Measurements from ENCODE around the gene CHCHD3. TPM values are rescaled to one million over a fixed set of nuclear protein-coding genes. Genes with fewer than 3 reads are reported as not detected.

CHCHD3 gene
- total RNA-seq, 4 donors from 2014 or later, result 54.0 to 88.6 (median 61.3) TPM

DNA sequence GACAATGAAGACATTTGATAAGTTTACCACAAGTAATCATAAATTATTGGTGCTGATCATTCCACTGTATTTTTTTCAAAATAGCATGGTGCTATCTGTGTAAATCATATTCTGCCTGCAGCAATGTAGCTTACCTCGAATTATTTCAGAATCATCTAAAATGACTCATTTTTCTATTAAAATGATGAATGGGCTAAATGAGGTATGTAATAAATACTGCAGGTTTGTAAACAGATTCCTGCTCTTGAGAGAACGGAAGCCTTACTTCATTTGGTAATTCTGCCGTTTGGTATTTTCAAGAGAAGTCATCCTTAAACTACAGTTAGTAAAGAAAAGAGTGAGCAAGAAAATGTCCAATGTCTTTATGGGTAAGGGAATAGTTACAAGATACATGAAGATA, 115.9 kb downstream of the CHCHD3 start:
- ATAC-seq, result no peak
- H3K4me3 ChIP-seq, result no peak overlapping the region
- no peaks in the 10 kb centered on the region for H3K27me3 ChIP-seq
- H3K36me3 ChIP-seq, result no peaks in the 10 kb centered on the region
- no peak overlapping the region for H3K27ac ChIP-seq
- no peaks in the 10 kb centered on the region for H3K9me3 ChIP-seq
- TF ChIP-seq POLR2A (IDR thresholded peaks at IDR 0.05) (no peak), EP300 (IDR thresholded peaks at IDR 0.05) (no peak), POLR2AphosphoS5 (IDR thresholded peaks at IDR 0.05) (no peak)
- TF ChIP-seq, protein P1, sequence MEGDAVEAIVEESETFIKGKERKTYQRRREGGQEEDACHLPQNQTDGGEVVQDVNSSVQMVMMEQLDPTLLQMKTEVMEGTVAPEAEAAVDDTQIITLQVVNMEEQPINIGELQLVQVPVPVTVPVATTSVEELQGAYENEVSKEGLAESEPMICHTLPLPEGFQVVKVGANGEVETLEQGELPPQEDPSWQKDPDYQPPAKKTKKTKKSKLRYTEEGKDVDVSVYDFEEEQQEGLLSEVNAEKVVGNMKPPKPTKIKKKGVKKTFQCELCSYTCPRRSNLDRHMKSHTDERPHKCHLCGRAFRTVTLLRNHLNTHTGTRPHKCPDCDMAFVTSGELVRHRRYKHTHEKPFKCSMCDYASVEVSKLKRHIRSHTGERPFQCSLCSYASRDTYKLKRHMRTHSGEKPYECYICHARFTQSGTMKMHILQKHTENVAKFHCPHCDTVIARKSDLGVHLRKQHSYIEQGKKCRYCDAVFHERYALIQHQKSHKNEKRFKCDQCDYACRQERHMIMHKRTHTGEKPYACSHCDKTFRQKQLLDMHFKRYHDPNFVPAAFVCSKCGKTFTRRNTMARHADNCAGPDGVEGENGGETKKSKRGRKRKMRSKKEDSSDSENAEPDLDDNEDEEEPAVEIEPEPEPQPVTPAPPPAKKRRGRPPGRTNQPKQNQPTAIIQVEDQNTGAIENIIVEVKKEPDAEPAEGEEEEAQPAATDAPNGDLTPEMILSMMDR (IDR thresholded peaks at IDR 0.05), result no peak
- no peaks in the 10 kb centered on the region for H3K4me1 ChIP-seq
- 93 to 95% methylated on average over 3 of the region's 3 CpGs for WGBS, 2 donors (ENCODE audit: low coverage in 1 of 2)

DNA sequence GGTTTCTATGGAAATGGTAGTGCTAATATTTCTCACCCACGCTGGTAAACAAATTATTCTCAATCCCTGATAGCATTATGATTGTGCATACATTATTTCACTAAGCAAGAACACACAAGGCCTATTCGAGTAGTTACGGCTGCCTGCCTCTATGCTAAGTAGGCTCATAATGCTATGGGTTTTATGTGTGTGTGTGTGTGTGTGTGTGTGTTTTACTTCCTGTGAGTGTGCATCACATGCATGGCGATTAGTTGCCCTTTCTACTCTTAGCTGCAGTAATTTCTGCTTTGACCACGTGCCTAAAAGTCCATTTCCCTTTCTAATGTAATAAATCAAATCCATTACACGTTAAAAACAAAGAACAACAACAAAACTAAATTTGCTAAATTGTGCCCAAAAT, 117.0 kb downstream of the CHCHD3 start:
- H3K36me3 ChIP-seq, result no peaks in the 10 kb centered on the region
- no peaks in the 10 kb centered on the region for H3K27me3 ChIP-seq
- TF ChIP-seq POLR2AphosphoS5 (IDR thresholded peaks at IDR 0.05) (no peak), EP300 (IDR thresholded peaks at IDR 0.05) (no peak), POLR2A (IDR thresholded peaks at IDR 0.05) (no peak)
- TF ChIP-seq, protein P1 (IDR thresholded peaks at IDR 0.05), result no peak
- no peak overlapping the region for H3K4me3 ChIP-seq
- H3K9me3 ChIP-seq, result no peaks in the 10 kb centered on the region
- WGBS, 2 donors (ENCODE audit: low coverage in 1 of 2), result 82 to 83% methylated on average over 6 of the region's 6 CpGs
- H3K27ac ChIP-seq, result no peak overlapping the region
- ATAC-seq, result no peak
- no peaks in the 10 kb centered on the region for H3K4me1 ChIP-seq

DNA sequence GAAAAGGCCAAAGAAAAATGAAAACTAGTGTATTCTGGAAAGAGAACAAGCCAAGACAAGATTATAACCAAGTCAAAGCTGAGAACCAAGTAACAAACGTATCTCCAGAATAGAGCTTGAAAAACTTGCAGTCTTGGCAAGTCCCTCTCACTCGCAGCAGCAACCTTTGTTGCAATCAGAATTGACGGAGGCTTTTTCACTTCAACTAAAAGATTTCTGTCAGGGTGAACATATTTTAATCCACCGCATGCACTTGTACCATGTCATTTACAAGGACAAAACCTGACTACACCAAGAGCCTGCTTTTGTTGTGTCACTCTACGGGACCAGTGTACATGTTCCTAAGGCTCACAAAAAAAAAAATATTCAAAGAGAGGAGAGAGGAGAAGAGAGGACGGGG, 122.0 kb downstream of the CHCHD3 start:
- no peaks in the 10 kb centered on the region for H3K9me3 ChIP-seq
- TF ChIP-seq, protein P1 (IDR thresholded peaks at IDR 0.05), result no peak
- TF ChIP-seq POLR2A (IDR thresholded peaks at IDR 0.05) (no peak), POLR2AphosphoS5 (IDR thresholded peaks at IDR 0.05) (no peak), EP300 (IDR thresholded peaks at IDR 0.05) (no peak)
- H3K27ac ChIP-seq, result no peak overlapping the region
- no peaks in the 10 kb centered on the region for H3K36me3 ChIP-seq
- no peak overlapping the region for H3K4me3 ChIP-seq
- no peaks in the 10 kb centered on the region for H3K4me1 ChIP-seq
- H3K27me3 ChIP-seq, result no peaks in the 10 kb centered on the region
- 86 to 95% methylated on average over 4 to 6 of the region's 6 CpGs for WGBS, 2 donors (ENCODE audit: low coverage in 1 of 2)
- no peak for ATAC-seq

DNA sequence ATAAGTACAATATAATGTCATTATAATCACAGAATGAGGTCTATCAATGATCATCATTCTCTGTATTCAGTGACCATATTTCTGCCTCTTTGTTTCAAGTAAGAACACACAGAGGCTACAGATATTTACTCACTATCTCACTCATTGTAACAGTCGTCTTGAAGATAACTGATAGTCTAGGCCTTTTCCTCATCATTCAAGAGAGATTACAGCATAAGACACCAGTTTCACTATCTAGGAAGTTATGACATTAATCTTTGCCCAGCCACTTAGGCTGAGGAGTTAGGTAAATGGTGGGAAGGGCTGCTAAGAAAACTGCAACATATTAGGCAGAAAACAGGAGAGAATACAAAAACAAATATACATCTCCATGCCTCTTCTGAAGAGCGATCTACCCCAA, 125.3 kb downstream of the CHCHD3 start:
- no peaks in the 10 kb centered on the region for H3K27me3 ChIP-seq
- no peak for TF ChIP-seq POLR2AphosphoS5 (IDR thresholded peaks at IDR 0.05)
- TF ChIP-seq, protein P1 (IDR thresholded peaks at IDR 0.05), result no peak
- TF ChIP-seq EP300 (IDR thresholded peaks at IDR 0.05), result no peak
- no peak for TF ChIP-seq POLR2A (IDR thresholded peaks at IDR 0.05)
- H3K27ac ChIP-seq, result no peak overlapping the region
- no peaks in the 10 kb centered on the region for H3K36me3 ChIP-seq
- H3K9me3 ChIP-seq, result no peaks in the 10 kb centered on the region
- ATAC-seq, result no peak
- WGBS, 2 donors (ENCODE audit: low coverage in 1 of 2), result 70 to 87% methylated on average over 1 to 2 of the region's 2 CpGs
- H3K4me1 ChIP-seq, result no peaks in the 10 kb centered on the region
- no peak overlapping the region for H3K4me3 ChIP-seq

DNA sequence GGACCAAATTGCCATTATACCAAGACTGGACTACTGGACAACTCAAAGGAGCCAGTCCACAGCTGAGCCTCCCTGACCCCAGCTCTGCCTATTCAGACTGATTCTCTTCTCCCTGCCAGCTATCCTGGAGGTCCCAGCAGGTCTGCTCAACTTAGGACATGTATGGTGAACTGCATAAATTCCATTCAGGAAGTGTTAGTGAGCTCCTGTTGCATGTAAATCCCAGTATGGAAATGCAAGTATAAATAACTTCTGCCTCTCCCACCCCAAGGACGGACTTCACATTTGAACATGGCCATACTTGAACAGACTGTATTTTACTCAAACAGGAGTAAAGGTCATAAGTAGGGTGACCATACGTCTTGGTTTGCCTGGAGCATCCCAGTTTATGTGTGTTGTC, 128.4 kb downstream of the CHCHD3 start:
- H3K4me1 ChIP-seq, result no peaks in the 10 kb centered on the region
- no peak for ATAC-seq
- TF ChIP-seq EP300 (IDR thresholded peaks at IDR 0.05), result no peak
- TF ChIP-seq, protein P1 (IDR thresholded peaks at IDR 0.05), result no peak
- no peak for TF ChIP-seq POLR2AphosphoS5 (IDR thresholded peaks at IDR 0.05)
- no peak overlapping the region for H3K4me3 ChIP-seq
- H3K27me3 ChIP-seq, result no peaks in the 10 kb centered on the region
- no peaks in the 10 kb centered on the region for H3K9me3 ChIP-seq
- H3K27ac ChIP-seq, result no peak overlapping the region
- H3K36me3 ChIP-seq, result no peaks in the 10 kb centered on the region
- 100% methylated on average over 2 of the region's 2 CpGs; no CpG with 5 or more reads in 1 of the 2 donors for WGBS, 2 donors (ENCODE audit: low coverage in 1 of 2)
